Natural killer cell (primary cell): ENCODE results near the gene CACNA2D3. TPM values are rescaled to one million over a fixed set of nuclear protein-coding genes. Genes with fewer than 3 reads are reported as not detected.

Experiments
- ATAC-seq, 3 donors: fragments of 150-1000 bp in 2 of 3; fragments of 200-7000 bp in 1 of 3; cut with Tn5 transposase; 1 replicate in 1 of 3; 2 replicates in 2 of 3; pipeline ENCODE4 v1.10.0; 2021; ENCODE audit warnings: mild to moderate bottlenecking in 2 of 3, moderate library complexity in 2 of 3
- DNase-seq, 2 donors: peaks; one replicate each; pipeline versions ENCODE4 v3.0.0 to v3.0.0-alpha.2; 2013 to 2021; ENCODE audit warnings: mixed read lengths in 1 of 2
- H3K27ac ChIP-seq: one replicate; pipeline ENCODE4 v1.5.1; 2013; ENCODE audit warnings: mild to moderate bottlenecking, low read length
- H3K27me3 ChIP-seq: one replicate; pipeline ENCODE4 v1.6.1; 2013; ENCODE audit warnings: low read length; ENCODE audit not compliant: control insufficient read depth, insufficient read depth
- H3K36me3 ChIP-seq: one replicate; pipeline ENCODE4 v1.6.1; 2013; ENCODE audit warnings: low read length; ENCODE audit not compliant: control insufficient read depth, insufficient read depth
- H3K4me1 ChIP-seq: one replicate; pipeline ENCODE4 v1.6.1; 2013; ENCODE audit warnings: low read length; ENCODE audit not compliant: control insufficient read depth, insufficient read depth
- H3K4me3 ChIP-seq: one replicate; pipeline ENCODE4 v1.5.1; 2013; ENCODE audit warnings: low read length
- H3K9me3 ChIP-seq: one replicate; pipeline ENCODE4 v1.6.1; 2013; ENCODE audit warnings: low read length; ENCODE audit not compliant: control insufficient read depth, insufficient read depth
- H3K27ac Mint-ChIP-seq, 2 donors: one replicate each; pipeline ENCODE4 v1.8.0; 2022; ENCODE audit warnings: mild to moderate bottlenecking in 2 of 2, mixed read lengths in 2 of 2, moderate library complexity in 1 of 2
- H3K27me3 Mint-ChIP-seq, 2 donors: one replicate each; pipeline ENCODE4 v1.8.0; 2022; ENCODE audit warnings: low read depth in 2 of 2, mixed read lengths in 2 of 2
- H3K36me3 Mint-ChIP-seq: one replicate; pipeline ENCODE4 v1.8.0; 2022; ENCODE audit warnings: mixed read lengths
- H3K4me1 Mint-ChIP-seq, 2 donors: one replicate each; pipeline ENCODE4 v1.8.0; 2022; ENCODE audit warnings: mixed read lengths in 2 of 2
- H3K4me3 Mint-ChIP-seq: one replicate; pipeline ENCODE4 v1.8.0; 2022; ENCODE audit warnings: mild to moderate bottlenecking, moderate library complexity, mixed read lengths
- H3K9me3 Mint-ChIP-seq, 2 donors: one replicate each; pipeline ENCODE4 v1.8.0; 2022; ENCODE audit warnings: mixed read lengths in 2 of 2
- CTCF ChIP-seq: fragments of 200-600 bp; IDR thresholded peaks from one replicate; pipeline ENCODE4 v1.8.0; 2022; ENCODE audit warnings: antibody characterized with exemption
- WGBS: methylation state at CpG from one replicate; pipeline ENCODE4 v1.1.7; 2013; ENCODE audit warnings: missing lambda C conversion rate; ENCODE audit not compliant: insufficient coverage; 5-methylcytosine and 5-hydroxymethylcytosine counted together
- intact Hi-C: fragments of 100-400 bp; cut with micrococcal nuclease; formaldehyde crosslinking; loops from one replicate; pipeline ENCODE4 v1.14.2; 2022
- total RNA-seq, 4 donors: library from RNA; stranded (reverse); fragments of 120-200 nt in 1 of 4; gene quantifications; one replicate each; pipeline versions ENCODE4 v1.2.3 to v1.2.4, GENCODE V29; 2013 to 2022

CACNA2D3 gene
- total RNA-seq, 3 donors from 2014 or later (not counting 1 experiment from before 2014, with no cell fraction given), result 0.49 TPM; not detected in 2

DNA sequence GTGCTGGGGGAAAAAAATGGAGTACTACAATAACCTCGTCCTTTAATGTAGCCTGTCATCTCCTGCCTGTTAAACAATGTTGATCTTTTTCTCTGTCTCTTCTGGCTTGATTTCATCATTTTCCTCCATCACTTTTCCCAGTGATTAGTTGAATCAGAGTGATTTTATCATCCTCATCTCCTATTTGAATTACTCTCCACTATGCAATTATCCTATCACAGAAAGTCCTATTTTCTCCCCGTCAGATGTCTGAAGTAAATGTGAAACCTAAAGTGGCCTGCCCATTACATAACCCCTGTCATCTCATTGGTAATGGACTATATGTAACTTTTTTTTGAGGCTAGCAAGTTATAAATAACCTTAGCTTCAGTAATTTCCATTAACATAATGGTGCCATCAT is 201.8 kb downstream of the CACNA2D3 start:
- H3K4me1 Mint-ChIP-seq, result no peaks in the 10 kb centered on the region
- H3K27ac ChIP-seq, result no peak overlapping the region
- ATAC-seq, result no peak

DNA sequence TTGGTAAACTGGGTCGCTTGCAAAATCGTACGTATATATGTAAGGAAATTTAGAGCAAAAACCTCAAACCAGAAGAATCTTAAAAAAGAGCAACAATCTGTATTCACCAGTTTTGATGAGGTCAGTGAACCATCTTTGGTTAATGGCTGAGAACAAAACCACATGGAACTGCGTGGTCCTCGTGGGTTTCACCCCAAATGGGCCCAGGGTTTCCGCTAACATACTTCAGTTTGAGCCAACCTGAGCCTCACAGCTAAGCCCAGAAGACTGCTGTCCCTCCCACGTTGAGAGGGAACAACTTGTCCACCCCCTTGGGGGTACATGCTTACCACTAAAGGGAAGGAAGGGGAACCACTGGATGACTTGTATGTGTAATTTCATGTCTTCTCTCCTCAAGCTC is 204.6 kb downstream of the CACNA2D3 start:
- WGBS, result 22% methylated on average over 4 of the region's 7 CpGs
- Mint-ChIP-seq H3K4me1 (no peaks in the 10 kb centered on the region), H3K27me3 (no peaks in the 10 kb centered on the region), H3K4me3 (no peak overlapping the region), H3K27ac (no peak overlapping the region), H3K36me3 (no peaks in the 10 kb centered on the region), H3K9me3 (no peaks in the 10 kb centered on the region)
- Histone ChIP-seq H3K4me3 (no peak overlapping the region), H3K4me1 (no peaks in the 10 kb centered on the region), H3K36me3 (no peaks in the 10 kb centered on the region), H3K27ac (no peak overlapping the region), H3K9me3 (no peaks in the 10 kb centered on the region), H3K27me3 (no peaks in the 10 kb centered on the region)
- no peak for TF ChIP-seq CTCF
- intact Hi-C loops, result no loop called here
- no peak for ATAC-seq
- no peak for DNase-seq

More for the DNA sequence above, 201.8 kb downstream of the CACNA2D3 start:
- TF ChIP-seq CTCF, result no peak
- no peaks in the 10 kb centered on the region for H3K9me3 ChIP-seq
- H3K36me3 ChIP-seq, result no peaks in the 10 kb centered on the region
- no peaks in the 10 kb centered on the region for H3K36me3 Mint-ChIP-seq
- H3K4me3 ChIP-seq, result no peak overlapping the region
- no peak overlapping the region for H3K4me3 Mint-ChIP-seq
- H3K27me3 Mint-ChIP-seq, result peaks cover 0 to 3% of the 10 kb centered on the region in 2 donors
- DNase-seq, result no peak
- no peaks in the 10 kb centered on the region for H3K4me1 ChIP-seq
- intact Hi-C loops, result no loop called here
- no peaks in the 10 kb centered on the region for H3K27me3 ChIP-seq
- no peak overlapping the region for H3K27ac Mint-ChIP-seq
- no peaks in the 10 kb centered on the region for H3K9me3 Mint-ChIP-seq
- WGBS, result no CpG with 5 or more reads among the region's 2 CpGs

DNA sequence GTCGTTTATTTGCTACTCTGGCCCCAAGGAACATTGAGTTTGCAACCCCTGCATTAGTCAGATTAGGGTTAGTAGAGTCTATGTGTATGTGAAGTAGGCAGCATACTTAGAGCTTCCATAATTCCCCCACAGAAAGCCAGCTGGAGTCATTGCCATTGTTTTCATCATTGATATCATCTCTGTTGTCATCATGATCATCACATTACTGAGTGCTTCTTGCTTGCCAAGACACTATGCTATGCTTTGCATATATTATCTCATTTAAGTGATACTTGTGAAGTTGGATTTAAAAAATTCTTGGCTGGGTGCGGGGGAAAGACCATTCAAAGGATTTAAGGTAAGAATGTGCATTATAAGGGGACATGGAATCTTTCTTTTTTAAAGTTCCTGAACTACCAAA is 209.0 kb downstream of the CACNA2D3 start:
- H3K4me3 Mint-ChIP-seq, result no peak overlapping the region
- TF ChIP-seq CTCF, result no peak
- H3K36me3 ChIP-seq, result no peaks in the 10 kb centered on the region
- no peaks in the 10 kb centered on the region for H3K9me3 ChIP-seq
- 75% methylated on average over 1 of the region's 2 CpGs for WGBS
- H3K4me3 ChIP-seq, result no peak overlapping the region
- H3K36me3 Mint-ChIP-seq, result no peaks in the 10 kb centered on the region
- intact Hi-C loops, result no loop called here
- ATAC-seq (no peak), DNase-seq (no peak)
- no peaks in the 10 kb centered on the region for H3K9me3 Mint-ChIP-seq
- no peak overlapping the region for H3K27ac Mint-ChIP-seq
- no peaks in the 10 kb centered on the region for H3K27me3 ChIP-seq
- no peaks in the 10 kb centered on the region for H3K27me3 Mint-ChIP-seq
- no peak overlapping the region for H3K27ac ChIP-seq
- H3K4me1 Mint-ChIP-seq, result no peaks in the 10 kb centered on the region
- no peaks in the 10 kb centered on the region for H3K4me1 ChIP-seq

DNA sequence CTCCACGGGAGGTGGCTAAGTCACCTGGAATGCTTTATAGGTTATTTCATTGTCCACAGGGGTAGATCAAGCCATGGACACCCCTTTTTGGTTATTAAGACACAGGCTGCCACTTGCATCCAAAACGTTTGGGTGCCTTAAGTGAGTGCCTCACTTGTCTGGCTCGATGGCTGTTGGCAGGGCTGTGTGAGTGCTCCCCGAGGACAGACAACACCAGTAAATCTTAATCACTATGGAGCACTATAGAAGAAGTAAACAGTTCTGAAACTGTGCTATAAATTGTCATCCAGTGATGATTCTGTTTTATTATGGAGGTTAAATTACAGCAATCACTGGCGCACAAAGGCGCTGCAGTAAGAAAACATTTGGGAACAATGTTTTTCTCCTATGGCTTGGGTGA is 215.5 kb downstream of the CACNA2D3 start:
- ATAC-seq (no peak), DNase-seq (no peak)
- no peaks in the 10 kb centered on the region for H3K36me3 ChIP-seq
- intact Hi-C loops, result no loop called here
- no peaks in the 10 kb centered on the region for H3K4me1 ChIP-seq
- no peak overlapping the region for H3K4me3 Mint-ChIP-seq
- no peak overlapping the region for H3K27ac ChIP-seq
- no peak overlapping the region for H3K27ac Mint-ChIP-seq
- no peaks in the 10 kb centered on the region for H3K36me3 Mint-ChIP-seq
- no peaks in the 10 kb centered on the region for H3K4me1 Mint-ChIP-seq
- no peaks in the 10 kb centered on the region for H3K9me3 Mint-ChIP-seq
- H3K27me3 Mint-ChIP-seq, result peaks cover 0 to 3% of the 10 kb centered on the region in 2 donors
- H3K9me3 ChIP-seq, result no peaks in the 10 kb centered on the region
- no peaks in the 10 kb centered on the region for H3K27me3 ChIP-seq
- 72% methylated on average over 5 of the region's 6 CpGs for WGBS
- H3K4me3 ChIP-seq, result no peak overlapping the region
- no peak for TF ChIP-seq CTCF
